Liver (tissue), 3 donors: ENCODE measurements around the gene CUTA.

ENCODE experiments used
- EGR1 ChIP-seq, 2 donors: IDR thresholded peaks; 2 replicates each; pipeline ENCODE4 v1.6.1; 2016 to 2018; ENCODE audit warnings: antibody characterized with exemption in 2 of 2, low read depth in 2 of 2
- FOXA1 ChIP-seq: IDR thresholded peaks from 2 replicates; pipeline ENCODE4 v1.6.1; 2016; ENCODE audit warnings: antibody characterized with exemption
- GABPA ChIP-seq, 2 donors: IDR thresholded peaks in 1 of 2; conservative IDR thresholded peaks in 1 of 2; 2 replicates each; pipeline ENCODE4 v1.6.1; 2016; ENCODE audit warnings: antibody characterized with exemption in 2 of 2, mild to moderate bottlenecking in 1 of 2, moderate library complexity in 1 of 2
- JUND ChIP-seq, 2 donors: IDR thresholded peaks; 2 replicates each; pipeline ENCODE4 v1.6.1; 2016; ENCODE audit warnings: antibody characterized with exemption in 2 of 2
- RAD21 ChIP-seq, 2 donors: IDR thresholded peaks; 2 replicates each; pipeline ENCODE4 v1.6.1; 2016; ENCODE audit warnings: antibody characterized with exemption in 2 of 2, mild to moderate bottlenecking in 2 of 2
- RXRA ChIP-seq, 2 donors: IDR thresholded peaks; 2 replicates each; pipeline ENCODE4 v1.6.1; 2017 to 2018; ENCODE audit warnings: antibody characterized with exemption in 2 of 2, mild to moderate bottlenecking in 1 of 2
- SP1 ChIP-seq: IDR thresholded peaks from 2 replicates; pipeline ENCODE4 v1.6.1; 2018; ENCODE audit warnings: antibody characterized with exemption, mild to moderate bottlenecking
- TAF1 ChIP-seq: conservative IDR thresholded peaks from 2 replicates; pipeline ENCODE4 v1.6.1; 2016; ENCODE audit warnings: antibody characterized with exemption, mild to moderate bottlenecking
- YY1 ChIP-seq: IDR thresholded peaks from 2 replicates; pipeline ENCODE4 v1.6.1; 2016; ENCODE audit warnings: antibody characterized with exemption, mild to moderate bottlenecking
- TF ChIP-seq, protein P1 (sequence below): IDR thresholded peaks from 2 replicates; pipeline ENCODE4 v1.6.1; 2016; ENCODE audit warnings: antibody characterized with exemption
- TF ChIP-seq, protein P2 (sequence below): fragments of 150-350 bp; IDR thresholded peaks from 2 replicates; pipeline ENCODE4 v1.5.1; 2017; ENCODE audit warnings: improper control_type of control experiment, low read depth, low read length; ENCODE audit not compliant: missing input control
- TF ChIP-seq, protein P3 (sequence below): IDR thresholded peaks from 2 replicates; pipeline ENCODE4 v1.6.1; 2016; ENCODE audit warnings: antibody characterized with exemption, mild to moderate bottlenecking
- donor health status: healthy.
- donor health status: healthy.

DNA sequence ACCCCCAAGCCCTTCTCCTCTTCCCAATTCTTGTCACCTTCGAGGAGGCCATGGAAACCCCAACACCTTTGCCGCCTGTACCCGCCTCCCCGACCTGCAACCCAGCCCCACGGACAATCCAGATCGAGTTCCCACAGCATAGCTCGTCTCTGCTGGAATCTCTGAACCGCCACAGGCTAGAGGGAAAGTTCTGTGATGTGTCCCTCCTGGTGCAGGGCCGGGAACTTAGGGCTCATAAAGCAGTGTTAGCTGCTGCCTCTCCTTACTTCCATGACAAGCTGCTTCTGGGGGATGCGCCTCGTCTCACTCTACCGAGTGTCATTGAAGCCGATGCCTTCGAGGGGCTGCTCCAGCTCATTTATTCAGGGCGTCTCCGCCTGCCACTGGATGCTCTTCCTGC is 37.1 kb upstream of the CUTA start:
- TF ChIP-seq GABPA (IDR thresholded peaks at IDR 0.05 in 1 of 2, conservative IDR thresholded peaks at IDR 0.05 in 1 of 2) (no peak), TAF1 (no peak), JUND (IDR thresholded peaks at IDR 0.05) (no peak), EGR1 (IDR thresholded peaks at IDR 0.05; ENCODE audit: low read depth in 2 of 2) (no peak), RAD21 (IDR thresholded peaks at IDR 0.05) (no peak), RXRA (IDR thresholded peaks at IDR 0.05) (no peak), FOXA1 (no peak), YY1 (no peak), SP1 (no peak)
- TF ChIP-seq, protein P1, sequence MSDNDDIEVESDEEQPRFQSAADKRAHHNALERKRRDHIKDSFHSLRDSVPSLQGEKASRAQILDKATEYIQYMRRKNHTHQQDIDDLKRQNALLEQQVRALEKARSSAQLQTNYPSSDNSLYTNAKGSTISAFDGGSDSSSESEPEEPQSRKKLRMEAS, result no peak
- TF ChIP-seq, protein P2, sequence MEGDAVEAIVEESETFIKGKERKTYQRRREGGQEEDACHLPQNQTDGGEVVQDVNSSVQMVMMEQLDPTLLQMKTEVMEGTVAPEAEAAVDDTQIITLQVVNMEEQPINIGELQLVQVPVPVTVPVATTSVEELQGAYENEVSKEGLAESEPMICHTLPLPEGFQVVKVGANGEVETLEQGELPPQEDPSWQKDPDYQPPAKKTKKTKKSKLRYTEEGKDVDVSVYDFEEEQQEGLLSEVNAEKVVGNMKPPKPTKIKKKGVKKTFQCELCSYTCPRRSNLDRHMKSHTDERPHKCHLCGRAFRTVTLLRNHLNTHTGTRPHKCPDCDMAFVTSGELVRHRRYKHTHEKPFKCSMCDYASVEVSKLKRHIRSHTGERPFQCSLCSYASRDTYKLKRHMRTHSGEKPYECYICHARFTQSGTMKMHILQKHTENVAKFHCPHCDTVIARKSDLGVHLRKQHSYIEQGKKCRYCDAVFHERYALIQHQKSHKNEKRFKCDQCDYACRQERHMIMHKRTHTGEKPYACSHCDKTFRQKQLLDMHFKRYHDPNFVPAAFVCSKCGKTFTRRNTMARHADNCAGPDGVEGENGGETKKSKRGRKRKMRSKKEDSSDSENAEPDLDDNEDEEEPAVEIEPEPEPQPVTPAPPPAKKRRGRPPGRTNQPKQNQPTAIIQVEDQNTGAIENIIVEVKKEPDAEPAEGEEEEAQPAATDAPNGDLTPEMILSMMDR, result no peak
- TF ChIP-seq, protein P3, sequence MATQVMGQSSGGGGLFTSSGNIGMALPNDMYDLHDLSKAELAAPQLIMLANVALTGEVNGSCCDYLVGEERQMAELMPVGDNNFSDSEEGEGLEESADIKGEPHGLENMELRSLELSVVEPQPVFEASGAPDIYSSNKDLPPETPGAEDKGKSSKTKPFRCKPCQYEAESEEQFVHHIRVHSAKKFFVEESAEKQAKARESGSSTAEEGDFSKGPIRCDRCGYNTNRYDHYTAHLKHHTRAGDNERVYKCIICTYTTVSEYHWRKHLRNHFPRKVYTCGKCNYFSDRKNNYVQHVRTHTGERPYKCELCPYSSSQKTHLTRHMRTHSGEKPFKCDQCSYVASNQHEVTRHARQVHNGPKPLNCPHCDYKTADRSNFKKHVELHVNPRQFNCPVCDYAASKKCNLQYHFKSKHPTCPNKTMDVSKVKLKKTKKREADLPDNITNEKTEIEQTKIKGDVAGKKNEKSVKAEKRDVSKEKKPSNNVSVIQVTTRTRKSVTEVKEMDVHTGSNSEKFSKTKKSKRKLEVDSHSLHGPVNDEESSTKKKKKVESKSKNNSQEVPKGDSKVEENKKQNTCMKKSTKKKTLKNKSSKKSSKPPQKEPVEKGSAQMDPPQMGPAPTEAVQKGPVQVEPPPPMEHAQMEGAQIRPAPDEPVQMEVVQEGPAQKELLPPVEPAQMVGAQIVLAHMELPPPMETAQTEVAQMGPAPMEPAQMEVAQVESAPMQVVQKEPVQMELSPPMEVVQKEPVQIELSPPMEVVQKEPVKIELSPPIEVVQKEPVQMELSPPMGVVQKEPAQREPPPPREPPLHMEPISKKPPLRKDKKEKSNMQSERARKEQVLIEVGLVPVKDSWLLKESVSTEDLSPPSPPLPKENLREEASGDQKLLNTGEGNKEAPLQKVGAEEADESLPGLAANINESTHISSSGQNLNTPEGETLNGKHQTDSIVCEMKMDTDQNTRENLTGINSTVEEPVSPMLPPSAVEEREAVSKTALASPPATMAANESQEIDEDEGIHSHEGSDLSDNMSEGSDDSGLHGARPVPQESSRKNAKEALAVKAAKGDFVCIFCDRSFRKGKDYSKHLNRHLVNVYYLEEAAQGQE, result no peak
